SK-N-SH treated with all-trans-retinoic acid at 6 μM for 48 hours (cell line): ENCODE measurements around the gene EFNA1.

ENCODE experiments used
- ATAC-seq: fragments of 200-7000 bp; cut with Tn5 transposase; 3 replicates; pipeline ENCODE4 v1.9.1; 2020; ENCODE audit warnings: mild to moderate bottlenecking, moderate library complexity
- BACH2 ChIP-seq: fragments of 250-450 bp; sonication (Bioruptor Pico); IDR thresholded peaks from 2 replicates; pipeline ENCODE4 v1.9.0; 2021; ENCODE audit warnings: mild to moderate bottlenecking, borderline replicate concordance
- CREB5 ChIP-seq: fragments of 250-450 bp; sonication (Bioruptor Pico); IDR thresholded peaks from 2 replicates; pipeline ENCODE4 v1.5.1; 2020; ENCODE audit warnings: low read depth, mild to moderate bottlenecking, moderate library complexity
- CSDC2 ChIP-seq: fragments of 250-450 bp; sonication (Bioruptor Pico); IDR thresholded peaks from 2 replicates; pipeline ENCODE4 v1.5.0; 2020; ENCODE audit warnings: mild to moderate bottlenecking, moderate library complexity
- CSRNP3 ChIP-seq: fragments of 250-450 bp; sonication (Bioruptor Pico); IDR thresholded peaks from 2 replicates; pipeline ENCODE4 v1.5.1; 2021; ENCODE audit warnings: mild to moderate bottlenecking, moderate library complexity
- GLIS3 ChIP-seq: fragments of 250-450 bp; sonication (Bioruptor Pico); IDR thresholded peaks from 2 replicates; pipeline ENCODE4 v1.5.0; 2020; ENCODE audit warnings: mild to moderate bottlenecking, moderate library complexity
- ISL1 ChIP-seq: fragments of 250-450 bp; sonication (Bioruptor Pico); IDR thresholded peaks from 2 replicates; pipeline ENCODE4 v2.1.2; 2022; ENCODE audit warnings: mild to moderate bottlenecking, moderate library complexity
- OSR1 ChIP-seq: fragments of 250-450 bp; sonication (Bioruptor Pico); IDR thresholded peaks from 2 replicates; pipeline ENCODE4 v1.8.0; 2022; ENCODE audit warnings: moderate library complexity, mild to moderate bottlenecking, inconsistent platforms
- PATZ1 ChIP-seq: fragments of 250-450 bp; sonication (Bioruptor Pico); IDR thresholded peaks from 2 replicates; pipeline ENCODE4 v1.8.0; 2020; ENCODE audit warnings: mild to moderate bottlenecking, moderate library complexity, borderline replicate concordance
- POU6F1 ChIP-seq: fragments of 250-450 bp; sonication (Bioruptor Pico); IDR thresholded peaks from 2 replicates; pipeline ENCODE4 v1.8.0; 2021; ENCODE audit warnings: low read depth, mild to moderate bottlenecking, moderate library complexity, borderline replicate concordance
- RARB ChIP-seq: fragments of 250-450 bp; sonication (Bioruptor Pico); IDR thresholded peaks from 2 replicates; pipeline ENCODE4 v1.8.0; 2021; ENCODE audit warnings: mild to moderate bottlenecking, moderate library complexity
- SNAI2 ChIP-seq: fragments of 250-450 bp; sonication (Bioruptor Pico); IDR thresholded peaks from 2 replicates; pipeline ENCODE4 v1.5.0; 2020; ENCODE audit warnings: mild to moderate bottlenecking, moderate library complexity
- TCF4 ChIP-seq: fragments of 250-450 bp; sonication (Bioruptor Pico); IDR thresholded peaks from 2 replicates; pipeline ENCODE4 v1.8.0; 2021; ENCODE audit warnings: mild to moderate bottlenecking, moderate library complexity, borderline replicate concordance
- TOX ChIP-seq: fragments of 250-450 bp; sonication (Bioruptor Pico); IDR thresholded peaks from 2 replicates; pipeline ENCODE4 v1.8.0; 2021; ENCODE audit warnings: mild to moderate bottlenecking, moderate library complexity, borderline replicate concordance
- ZC3H10 ChIP-seq: fragments of 250-450 bp; sonication (Bioruptor Pico); IDR thresholded peaks from 2 replicates; pipeline ENCODE4 v1.5.1; 2021; ENCODE audit warnings: mild to moderate bottlenecking, moderate library complexity
- ZFP3 ChIP-seq: fragments of 250-450 bp; sonication (Bioruptor Pico); IDR thresholded peaks from 2 replicates; pipeline ENCODE4 v1.5.0; 2020; ENCODE audit warnings: mild to moderate bottlenecking, moderate library complexity
- ZFP30 ChIP-seq: fragments of 450-650 bp; formaldehyde crosslinking; IDR thresholded peaks from 2 replicates; pipeline ENCODE4 v1.5.0; 2022; ENCODE audit warnings: mild to moderate bottlenecking, moderate library complexity
- ZNF565 ChIP-seq: fragments of 450-650 bp; formaldehyde crosslinking; conservative IDR thresholded peaks from 2 replicates; pipeline ENCODE4 v1.5.0; 2020; ENCODE audit warnings: low read depth, mild to moderate bottlenecking, moderate library complexity
- ZNF70 ChIP-seq: fragments of 450-650 bp; formaldehyde crosslinking; IDR thresholded peaks from 2 replicates; pipeline ENCODE4 v1.5.0; 2020; ENCODE audit warnings: mild to moderate bottlenecking, moderate library complexity
- ZNF8 ChIP-seq: fragments of 450-650 bp; formaldehyde crosslinking; IDR thresholded peaks from 2 replicates; pipeline ENCODE4 v1.5.0; 2020; ENCODE audit warnings: mild to moderate bottlenecking, moderate library complexity

The EFNA1 gene

GRCh38 chr1:155079210-155079486 lies 48.5 kb upstream of the EFNA1 start:
- TF ChIP-seq CSRNP3 (no peak), TCF4 (CRISPR knock-in tag) (no peak), CREB5 (CRISPR knock-in tag) (no peak), ISL1 (CRISPR knock-in tag) (no peak), ZNF70 (CRISPR knock-in tag) (no peak), BACH2 (CRISPR knock-in tag) (no peak), GLIS3 (CRISPR knock-in tag) (no peak), POU6F1 (CRISPR knock-in tag) (no peak), SNAI2 (no peak), ZFP30 (CRISPR knock-in tag) (no peak), OSR1 (CRISPR knock-in tag) (no peak), ZNF8 (no peak)
- ATAC-seq, result peak; percentile 7

- TF ChIP-seq CSDC2 (CRISPR knock-in tag), result no peak
- no peak for TF ChIP-seq CSRNP3
- TF ChIP-seq ZFP3 (CRISPR knock-in tag), result no peak
- TF ChIP-seq RARB (CRISPR knock-in tag), result no peak
- no peak for TF ChIP-seq ZNF565
- no peak for TF ChIP-seq SNAI2
- TF ChIP-seq ZNF70 (CRISPR knock-in tag), result no peak
- no peak for TF ChIP-seq ZC3H10 (CRISPR knock-in tag)
- no peak for TF ChIP-seq PATZ1
- TF ChIP-seq TOX (CRISPR knock-in tag), result no peak
- TF ChIP-seq ISL1 (CRISPR knock-in tag), result no peak
- no peak for TF ChIP-seq BACH2 (CRISPR knock-in tag)
- TF ChIP-seq OSR1 (CRISPR knock-in tag), result no peak
- TF ChIP-seq GLIS3 (CRISPR knock-in tag), result no peak
- no peak for TF ChIP-seq ZFP30 (CRISPR knock-in tag)
- no peak for TF ChIP-seq TCF4 (CRISPR knock-in tag)
- TF ChIP-seq ZNF8, result no peak
- TF ChIP-seq POU6F1 (CRISPR knock-in tag), result no peak
- peak; percentile 17 for ATAC-seq
Measured at GRCh38 chr1:155079487-155080311, 48.0 kb upstream of the EFNA1 start.
